Erythroblast (primary cell): ENCODE results near the gene CLEC3B.

Experiments used
- GATA1 ChIP-seq: IDR thresholded peaks from 2 replicates; pipeline ENCODE4 v1.6.1; 2011; ENCODE audit warnings: low read depth, mild to moderate bottlenecking, control low read depth, low read length, moderate library complexity
- POLR2A ChIP-seq: IDR thresholded peaks from 2 replicates; pipeline ENCODE4 v1.6.1; 2011; ENCODE audit warnings: mild to moderate bottlenecking, low read length

DNA sequence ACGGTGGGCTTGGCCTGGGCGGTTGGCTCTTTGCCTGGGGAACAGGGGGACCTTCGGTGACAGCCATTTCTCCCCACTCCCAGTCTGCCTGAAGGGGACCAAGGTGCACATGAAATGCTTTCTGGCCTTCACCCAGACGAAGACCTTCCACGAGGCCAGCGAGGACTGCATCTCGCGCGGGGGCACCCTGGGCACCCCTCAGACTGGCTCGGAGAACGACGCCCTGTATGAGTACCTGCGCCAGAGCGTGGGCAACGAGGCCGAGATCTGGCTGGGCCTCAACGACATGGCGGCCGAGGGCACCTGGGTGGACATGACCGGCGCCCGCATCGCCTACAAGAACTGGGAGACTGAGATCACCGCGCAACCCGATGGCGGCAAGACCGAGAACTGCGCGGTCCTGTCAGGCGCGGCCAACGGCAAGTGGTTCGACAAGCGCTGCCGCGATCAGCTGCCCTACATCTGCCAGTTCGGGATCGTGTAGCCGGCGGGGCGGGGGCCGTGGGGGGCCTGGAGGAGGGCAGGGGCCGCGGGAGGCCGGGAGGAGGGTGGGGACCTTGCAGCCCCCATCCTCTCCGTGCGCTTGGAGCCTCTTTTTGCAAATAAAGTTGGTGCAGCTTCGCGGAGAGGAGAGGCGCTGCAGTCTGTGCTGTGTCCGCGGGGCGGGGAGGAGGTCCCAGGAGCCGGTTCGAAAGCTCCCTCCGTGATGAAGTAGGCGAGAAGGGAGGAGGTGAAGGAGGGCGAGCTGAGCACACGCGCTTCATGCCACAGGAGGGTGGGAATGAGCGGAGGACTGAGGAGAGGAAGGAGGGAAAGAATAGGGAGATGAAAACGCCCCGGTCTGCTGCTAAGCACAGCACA, 9.6 kb downstream of the CLEC3B start:
- TF ChIP-seq POLR2A (no peak), GATA1 (no peak)
